ENCODE results near the gene PLRG1.

PLRG1 gene

DNA sequence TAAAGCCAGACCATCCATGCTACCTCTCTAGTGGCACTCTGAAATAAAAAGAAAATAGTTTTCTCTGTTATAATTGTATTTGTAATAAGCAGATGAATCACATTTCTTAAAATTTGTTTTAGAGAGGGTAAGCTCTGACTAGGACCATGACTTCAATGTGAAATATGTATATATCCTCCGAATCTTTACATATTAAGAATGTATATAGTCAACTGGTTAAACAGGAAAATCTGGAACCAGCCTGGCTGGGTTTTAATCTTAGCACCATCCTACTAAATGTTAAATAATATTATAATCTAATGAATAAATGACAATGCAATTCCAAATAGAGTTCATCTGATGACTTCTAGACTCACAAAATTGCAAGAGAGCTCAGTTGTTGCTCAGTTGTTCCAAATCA lies 14.1 kb upstream of the PLRG1 start:
- H3K4me2 ChIP-seq (ENCODE audit: low read length) = no peak overlapping the region
- no peaks in the 10 kb centered on the region for H3K9me3 ChIP-seq (ENCODE audit: low read length)
- H3K27me3 ChIP-seq (ENCODE audit: insufficient read depth, low read length) = no peaks in the 10 kb centered on the region
- no peaks in the 10 kb centered on the region for H3F3A ChIP-seq (ENCODE audit: insufficient read depth, low read length)
- H3K4me1 ChIP-seq (ENCODE audit: insufficient read depth, low read length, severe bottlenecking) = no peaks in the 10 kb centered on the region
- no peaks in the 10 kb centered on the region for H3K9me2 ChIP-seq (ENCODE audit: low read depth, low read length)
- no peak for TF ChIP-seq EZH2 (IDR thresholded peaks at IDR 0.05; ENCODE audit: borderline replicate concordance, low read length)
- TF ChIP-seq, protein P1, sequence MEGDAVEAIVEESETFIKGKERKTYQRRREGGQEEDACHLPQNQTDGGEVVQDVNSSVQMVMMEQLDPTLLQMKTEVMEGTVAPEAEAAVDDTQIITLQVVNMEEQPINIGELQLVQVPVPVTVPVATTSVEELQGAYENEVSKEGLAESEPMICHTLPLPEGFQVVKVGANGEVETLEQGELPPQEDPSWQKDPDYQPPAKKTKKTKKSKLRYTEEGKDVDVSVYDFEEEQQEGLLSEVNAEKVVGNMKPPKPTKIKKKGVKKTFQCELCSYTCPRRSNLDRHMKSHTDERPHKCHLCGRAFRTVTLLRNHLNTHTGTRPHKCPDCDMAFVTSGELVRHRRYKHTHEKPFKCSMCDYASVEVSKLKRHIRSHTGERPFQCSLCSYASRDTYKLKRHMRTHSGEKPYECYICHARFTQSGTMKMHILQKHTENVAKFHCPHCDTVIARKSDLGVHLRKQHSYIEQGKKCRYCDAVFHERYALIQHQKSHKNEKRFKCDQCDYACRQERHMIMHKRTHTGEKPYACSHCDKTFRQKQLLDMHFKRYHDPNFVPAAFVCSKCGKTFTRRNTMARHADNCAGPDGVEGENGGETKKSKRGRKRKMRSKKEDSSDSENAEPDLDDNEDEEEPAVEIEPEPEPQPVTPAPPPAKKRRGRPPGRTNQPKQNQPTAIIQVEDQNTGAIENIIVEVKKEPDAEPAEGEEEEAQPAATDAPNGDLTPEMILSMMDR (IDR thresholded peaks at IDR 0.05; ENCODE audit: low read length) = no peak
- H3K79me2 ChIP-seq (ENCODE audit: insufficient read depth, low read length) = no peaks in the 10 kb centered on the region
- no peak overlapping the region for H3K9ac ChIP-seq (ENCODE audit: low read length)
- no peaks in the 10 kb centered on the region for H4K20me1 ChIP-seq (ENCODE audit: insufficient read depth, low read length)
- H3K36me3 ChIP-seq (ENCODE audit: insufficient read depth, low read length) = no peaks in the 10 kb centered on the region
- H3K4me3 ChIP-seq (ENCODE audit: low read depth, low read length, poor library complexity, severe bottlenecking) = no peak overlapping the region
- no peak overlapping the region for H2AFZ ChIP-seq (ENCODE audit: low read length)
- H3K27ac ChIP-seq (ENCODE audit: low read depth, low read length, poor library complexity, severe bottlenecking) = no peak overlapping the region

DNA sequence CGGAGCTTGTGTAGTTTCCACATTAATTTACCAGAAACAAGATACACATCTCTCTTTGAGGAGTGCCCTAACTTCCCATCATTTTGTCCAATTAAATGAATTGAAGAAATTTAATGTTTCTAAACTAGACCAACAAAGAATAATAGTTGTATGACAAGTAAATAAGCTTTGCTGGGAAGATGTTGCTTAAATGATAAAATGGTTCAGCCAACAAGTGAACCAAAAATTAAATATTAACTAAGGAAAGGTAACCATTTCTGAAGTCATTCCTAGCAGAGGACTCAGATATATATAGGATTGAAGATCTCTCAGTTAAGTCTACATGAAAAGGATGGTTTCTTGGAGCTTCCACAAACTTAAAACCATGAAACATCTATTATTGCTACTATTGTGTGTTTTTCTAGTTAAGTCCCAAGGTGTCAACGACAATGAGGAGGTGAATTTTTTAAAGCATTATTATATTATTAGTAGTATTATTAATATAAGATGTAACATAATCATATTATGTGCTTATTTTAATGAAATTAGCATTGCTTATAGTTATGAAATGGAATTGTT lies 12.6 kb upstream of the PLRG1 start, which contains the start of gene FGB:
FGB (plus strand) TSS at position 315 of the 558 bp plus-strand sequence; CDS start at position 323, 8 bp downstream.
- Histone ChIP-seq H3F3A (ENCODE audit: insufficient read depth, low read length) (no peaks in the 10 kb centered on the region), H4K20me1 (ENCODE audit: insufficient read depth, low read length) (no peaks in the 10 kb centered on the region), H3K4me2 (ENCODE audit: low read length) (no peak within 1 kb of the TSS), H2AFZ (ENCODE audit: low read length) (no peak within 1 kb of the TSS), H3K4me3 (ENCODE audit: low read depth, low read length, poor library complexity, severe bottlenecking) (no peak within 1 kb of the TSS), H3K27me3 (ENCODE audit: insufficient read depth, low read length) (no peaks in the 10 kb centered on the region), H3K79me2 (ENCODE audit: insufficient read depth, low read length) (no peaks in the 10 kb centered on the region), H3K9ac (ENCODE audit: low read length) (no peak within 1 kb of the TSS), H3K9me2 (ENCODE audit: low read depth, low read length) (no peaks in the 10 kb centered on the region), H3K9me3 (ENCODE audit: low read length) (no peaks in the 10 kb centered on the region), H3K36me3 (ENCODE audit: insufficient read depth, low read length) (no peaks in the 10 kb centered on the region), H3K4me1 (ENCODE audit: insufficient read depth, low read length, severe bottlenecking) (no peaks in the 10 kb centered on the region), H3K27ac (ENCODE audit: low read depth, low read length, poor library complexity, severe bottlenecking) (no peak within 1 kb of the TSS)
- TF ChIP-seq, protein P1 (IDR thresholded peaks at IDR 0.05; ENCODE audit: low read length) = no peak
- TF ChIP-seq EZH2 (IDR thresholded peaks at IDR 0.05; ENCODE audit: borderline replicate concordance, low read length) = no peak

DNA sequence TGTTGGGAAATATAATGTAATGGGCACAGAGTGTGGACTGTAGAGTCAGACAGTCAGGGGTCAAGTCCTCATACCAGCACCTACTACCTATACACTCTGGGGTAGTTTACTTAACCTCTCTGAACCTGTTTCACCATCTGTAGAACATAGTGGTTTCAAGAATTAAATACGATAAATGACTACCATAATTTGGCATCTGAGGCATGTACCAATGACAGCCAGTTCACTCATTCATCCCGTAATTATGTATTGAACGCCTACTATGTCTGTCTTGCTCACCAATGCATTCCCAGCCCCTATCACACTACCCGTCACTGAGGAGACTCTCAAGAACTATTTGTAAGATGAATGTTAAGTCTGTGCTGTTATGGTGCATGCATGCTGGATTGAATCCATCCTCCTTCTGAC lies 10.6 kb upstream of the PLRG1 start:
- Histone ChIP-seq H3K9me3 (ENCODE audit: low read length) (no peaks in the 10 kb centered on the region), H3K27me3 (ENCODE audit: insufficient read depth, low read length) (no peaks in the 10 kb centered on the region), H3K4me3 (ENCODE audit: low read depth, low read length, poor library complexity, severe bottlenecking) (no peak overlapping the region), H3K36me3 (ENCODE audit: insufficient read depth, low read length) (no peaks in the 10 kb centered on the region), H3K4me1 (ENCODE audit: insufficient read depth, low read length, severe bottlenecking) (no peaks in the 10 kb centered on the region), H3K4me2 (ENCODE audit: low read length) (no peak overlapping the region), H3F3A (ENCODE audit: insufficient read depth, low read length) (no peaks in the 10 kb centered on the region), H4K20me1 (ENCODE audit: insufficient read depth, low read length) (no peaks in the 10 kb centered on the region), H3K9me2 (ENCODE audit: low read depth, low read length) (no peaks in the 10 kb centered on the region), H3K9ac (ENCODE audit: low read length) (no peak overlapping the region), H3K79me2 (ENCODE audit: insufficient read depth, low read length) (no peaks in the 10 kb centered on the region), H2AFZ (ENCODE audit: low read length) (no peak overlapping the region), H3K27ac (ENCODE audit: low read depth, low read length, poor library complexity, severe bottlenecking) (no peak overlapping the region)
- no peak for TF ChIP-seq EZH2 (IDR thresholded peaks at IDR 0.05; ENCODE audit: borderline replicate concordance, low read length)
- TF ChIP-seq, protein P1 (IDR thresholded peaks at IDR 0.05; ENCODE audit: low read length) = no peak

All from OCI-LY1 (cell line).